GM12801 (cell line): ENCODE results near the gene CHL1.

ENCODE experiments used
- CTCF ChIP-seq: IDR thresholded peaks from one replicate; pipeline ENCODE4 v1.5.1; 2011; ENCODE audit warnings: control low read depth; ENCODE audit not compliant: insufficient read length; ENCODE audit errors: extremely low read depth

Gene CHL1

DNA sequence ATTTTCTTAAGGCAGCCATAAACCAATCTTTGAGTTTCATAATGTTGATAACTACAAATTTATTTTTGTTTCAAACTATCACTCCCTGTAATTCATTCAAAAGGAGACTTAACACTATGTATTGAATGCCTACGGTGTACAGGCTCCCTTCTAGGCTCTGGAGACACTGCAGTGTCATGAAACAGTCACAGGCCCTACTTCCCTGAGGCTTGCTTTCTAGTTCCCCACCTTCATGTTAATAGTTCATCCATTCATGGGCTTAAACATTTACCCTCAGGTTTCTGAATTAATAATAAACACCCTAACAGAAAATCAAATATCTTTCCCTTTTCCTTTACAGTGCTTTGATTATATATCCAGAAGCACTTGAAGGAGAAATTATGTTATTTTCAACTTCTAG is 168.7 kb downstream of the CHL1 start:
- no peak for TF ChIP-seq CTCF

DNA sequence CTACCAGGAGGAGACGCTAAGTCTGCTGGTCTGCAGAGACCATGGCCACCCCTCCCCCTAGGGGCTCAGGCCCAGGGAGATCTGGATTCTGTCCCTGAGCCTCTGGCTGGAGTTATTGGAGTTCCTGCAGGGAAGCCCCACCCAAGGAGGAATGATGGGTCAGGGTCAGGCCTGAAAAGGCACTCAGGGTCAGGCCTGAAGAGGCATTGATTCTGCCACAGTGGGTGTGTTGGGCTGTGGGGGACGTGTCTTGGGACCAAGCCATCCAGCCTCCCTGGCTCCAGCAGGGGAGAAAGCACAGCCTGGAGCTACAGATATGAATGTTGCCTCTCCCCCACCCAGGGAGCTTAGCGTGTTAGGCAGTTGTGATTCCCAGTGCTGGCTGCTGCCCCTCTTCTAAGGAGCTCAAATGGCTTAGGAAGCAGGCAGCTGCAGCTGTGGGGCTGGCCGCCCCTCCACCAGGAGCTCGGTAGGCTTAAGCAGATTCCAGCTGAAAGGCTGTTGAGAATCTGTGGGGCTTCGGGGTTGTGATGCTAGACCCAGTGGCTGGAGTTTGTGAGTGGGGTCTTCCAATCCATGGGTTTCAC is 176.7 kb downstream of the CHL1 start:
- no peak for TF ChIP-seq CTCF

GRCh38 chr3:374459-374858 is 177.9 kb downstream of the CHL1 start:
- no peak for TF ChIP-seq CTCF

GRCh38 chr3:377158-377561 is 180.6 kb downstream of the CHL1 start:
- no peak for TF ChIP-seq CTCF

GRCh38 chr3:380801-381200 is 184.2 kb downstream of the CHL1 start:
- no peak for TF ChIP-seq CTCF

DNA sequence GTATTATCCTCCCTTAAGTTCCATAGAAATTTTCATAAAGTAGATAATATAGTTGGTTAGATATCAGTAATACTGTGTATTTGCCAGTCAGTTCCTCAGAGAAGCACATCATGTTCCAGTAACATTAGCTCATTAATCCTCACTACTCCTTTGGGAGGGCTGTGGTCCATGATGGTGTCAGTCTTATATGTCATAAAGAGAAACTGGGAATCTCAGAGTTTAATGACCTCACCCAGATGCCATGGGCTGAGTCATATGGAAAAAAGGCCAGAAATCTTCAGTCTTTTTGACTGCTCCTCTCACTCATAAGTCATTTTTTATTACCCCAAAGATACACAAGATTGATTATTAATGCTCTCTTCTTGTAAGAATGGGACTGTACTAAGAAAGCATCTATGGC is 188.6 kb downstream of the CHL1 start:
- TF ChIP-seq CTCF, result no peak

DNA sequence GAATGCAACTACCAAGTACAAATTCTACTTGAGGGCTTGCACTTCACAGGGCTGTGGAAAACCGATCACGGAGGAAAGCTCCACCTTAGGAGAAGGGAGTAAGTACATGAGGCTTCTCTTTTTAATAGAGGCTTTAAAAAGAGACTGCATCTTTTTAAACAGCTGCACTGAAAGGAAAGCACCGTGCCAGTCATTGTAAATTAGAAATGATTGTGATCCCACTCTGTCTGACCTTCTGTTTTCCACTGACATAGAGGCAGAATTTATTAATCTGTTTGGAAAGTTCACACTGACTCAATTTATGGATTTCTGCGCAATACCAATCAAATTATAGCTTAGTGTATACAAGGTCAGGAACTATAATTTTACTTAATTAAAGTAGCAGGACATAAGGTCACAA is 198.2 kb downstream of the CHL1 start:
- no peak for TF ChIP-seq CTCF

DNA sequence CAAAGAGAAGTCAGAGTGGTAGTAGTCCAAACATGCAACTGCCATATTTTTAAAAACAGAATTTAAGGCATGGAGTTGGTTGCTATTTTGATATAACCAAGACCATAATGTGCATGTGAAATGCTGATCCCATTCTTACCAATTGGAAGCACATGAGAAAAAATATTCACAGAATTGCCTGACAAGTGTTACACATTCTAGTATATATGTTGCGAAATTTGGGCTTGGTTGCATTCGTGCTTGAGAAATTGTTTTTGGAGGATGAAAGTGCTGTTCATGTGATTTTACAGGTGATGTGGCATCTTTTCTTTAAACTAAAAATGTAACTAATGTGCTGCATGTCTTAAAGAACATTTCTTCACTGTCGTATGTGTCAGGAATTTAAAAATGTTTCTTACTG is 199.7 kb downstream of the CHL1 start:
- TF ChIP-seq CTCF, result no peak
